ENCODE measurements around the gene ZNF618. TPM values are rescaled to one million over a fixed set of nuclear protein-coding genes. Genes with fewer than 3 reads are reported as not detected.

ZNF618 gene
- total RNA-seq, 4 donors from 2014 or later: 0.26 to 1.2 (median 1.0) TPM

- no peak for ATAC-seq
- intact Hi-C loops (cut with DNase I; ENCODE audit: low total_unique reads) (loop anchor here (5.0 kb wide), 2 partner anchors 33 to 72 kb away; no protein-coding TSS in a partner anchor), in situ Hi-C loops (cut with MboI; ENCODE audit: low sequenced_read_pairs in 4 of 4) (no loop called here)
- H3K27ac ChIP-seq: peak overlapping the region in 2 of 4 donors; percentile 10 to 33
- H3K4me3 ChIP-seq: no peak overlapping the region
- DNase-seq: no peak
- TF ChIP-seq POLR2A (IDR thresholded peaks at IDR 0.05): no peak
- TF ChIP-seq CTCF (IDR thresholded peaks at IDR 0.05 in 4 of 5, conservative IDR thresholded peaks at IDR 0.05 in 1 of 5): no peak
- no peaks in the 10 kb centered on the region for H3K9me3 ChIP-seq
- no peaks in the 10 kb centered on the region for H3K27me3 ChIP-seq
- peaks cover 12 to 14% of the 10 kb centered on the region in 2 donors for H3K4me1 ChIP-seq
- H3K36me3 ChIP-seq: no peaks in the 10 kb centered on the region
These were observed 3.2 kb downstream of the ZNF618 start for GRCh38 chr9:113879318-113879717.

GRCh38 chr9:113879911-113880310, 3.8 kb downstream of the ZNF618 start:
- in situ Hi-C loops (cut with MboI; ENCODE audit: low sequenced_read_pairs in 4 of 4): no loop called here
- Histone ChIP-seq H3K27me3 (no peaks in the 10 kb centered on the region), H3K4me1 (peaks cover 18 to 20% of the 10 kb centered on the region in 2 donors), H3K4me3 (no peak overlapping the region), H3K9me3 (no peaks in the 10 kb centered on the region), H3K36me3 (no peaks in the 10 kb centered on the region), H3K27ac (no peak overlapping the region)
- no peak for DNase-seq
- no peak for ATAC-seq
- no peak for TF ChIP-seq POLR2A (IDR thresholded peaks at IDR 0.05)
- no peak for TF ChIP-seq CTCF (IDR thresholded peaks at IDR 0.05 in 4 of 5, conservative IDR thresholded peaks at IDR 0.05 in 1 of 5)
- intact Hi-C loops (cut with DNase I; ENCODE audit: low total_unique reads): loop anchor here (5.0 kb wide), 2 partner anchors 32 to 73 kb away; no protein-coding TSS in a partner anchor

- in situ Hi-C loops (cut with MboI; ENCODE audit: low sequenced_read_pairs in 4 of 4) (no loop called here), intact Hi-C loops (cut with DNase I; ENCODE audit: low total_unique reads) (no loop called here)
- H3K27ac ChIP-seq: no peak overlapping the region
- no peaks in the 10 kb centered on the region for H3K36me3 ChIP-seq
- TF ChIP-seq POLR2A (IDR thresholded peaks at IDR 0.05) (no peak), CTCF (IDR thresholded peaks at IDR 0.05 in 4 of 5, conservative IDR thresholded peaks at IDR 0.05 in 1 of 5) (no peak)
- DNase-seq (no peak), ATAC-seq (no peak)
- H3K4me1 ChIP-seq: peaks cover 31 to 34% of the 10 kb centered on the region in 2 donors
- no peak overlapping the region for H3K4me3 ChIP-seq
- no peaks in the 10 kb centered on the region for H3K9me3 ChIP-seq
- no peaks in the 10 kb centered on the region for H3K27me3 ChIP-seq
These were observed 6.1 kb downstream of the ZNF618 start for GRCh38 chr9:113882181-113882580.

GRCh38 chr9:113882636-113883164, 6.6 kb downstream of the ZNF618 start:
- TF ChIP-seq CTCF (IDR thresholded peaks at IDR 0.05 in 4 of 5, conservative IDR thresholded peaks at IDR 0.05 in 1 of 5) (no peak), POLR2A (IDR thresholded peaks at IDR 0.05) (no peak)
- H3K4me3 ChIP-seq: no peak overlapping the region
- no peak overlapping the region for H3K27ac ChIP-seq
- H3K9me3 ChIP-seq: no peaks in the 10 kb centered on the region
- H3K36me3 ChIP-seq: no peaks in the 10 kb centered on the region
- DNase-seq (no peak), ATAC-seq (no peak)
- in situ Hi-C loops (cut with MboI; ENCODE audit: low sequenced_read_pairs in 4 of 4): no loop called here
- peaks cover 28 to 32% of the 10 kb centered on the region in 2 donors for H3K4me1 ChIP-seq
- intact Hi-C loops (cut with DNase I; ENCODE audit: low total_unique reads): no loop called here
- H3K27me3 ChIP-seq: no peaks in the 10 kb centered on the region
